Measurements from ENCODE around the gene ST13.
"Not testable (repeated sequence)": the region's sequence is repeated elsewhere in the genome, so short reads cannot be mapped to it uniquely, and the experiment has no call there.

Gene ST13

GRCh38 chr22:40834619-40835018, 21.8 kb downstream of the ST13 start:
- DNase-seq = no peak

GRCh38 chr22:40829131-40829530, 27.3 kb downstream of the ST13 start:
- no peak for DNase-seq

DNA sequence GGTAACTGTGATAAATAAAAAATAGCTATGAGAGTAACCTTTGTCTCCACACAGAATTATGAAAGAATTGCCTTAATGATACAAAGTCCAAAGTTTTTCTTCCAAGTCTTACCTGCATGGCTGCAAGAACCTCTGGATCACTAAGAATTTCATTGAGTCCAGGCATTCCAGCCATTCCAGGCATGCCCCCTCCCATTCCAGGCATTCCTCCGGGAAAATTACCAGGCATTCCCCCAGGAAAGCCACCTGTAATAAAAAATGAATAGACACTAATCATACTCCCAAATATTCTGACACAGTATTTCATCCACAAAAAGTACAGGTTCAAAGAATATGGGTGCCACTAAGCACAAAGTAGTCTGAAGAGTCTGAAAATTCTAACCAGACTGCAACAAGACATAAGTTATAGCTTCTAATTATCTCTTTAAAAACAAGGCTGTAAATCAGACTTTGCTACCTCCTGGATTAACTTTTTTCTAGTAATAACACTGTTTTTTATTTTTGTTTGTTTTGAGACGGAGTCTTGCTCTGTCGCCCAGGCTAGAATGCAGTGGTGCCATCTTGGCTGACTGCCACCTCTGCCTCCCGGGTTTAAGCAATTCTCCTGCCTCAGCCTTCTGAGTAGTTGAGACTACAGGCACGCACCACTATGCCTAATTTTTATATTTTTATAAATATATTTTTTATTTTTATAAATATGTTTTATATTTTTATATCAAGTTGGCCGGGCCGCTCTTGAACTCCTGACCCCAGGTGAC, 29.3 kb downstream of the ST13 start:
- no peak for DNase-seq

DNA sequence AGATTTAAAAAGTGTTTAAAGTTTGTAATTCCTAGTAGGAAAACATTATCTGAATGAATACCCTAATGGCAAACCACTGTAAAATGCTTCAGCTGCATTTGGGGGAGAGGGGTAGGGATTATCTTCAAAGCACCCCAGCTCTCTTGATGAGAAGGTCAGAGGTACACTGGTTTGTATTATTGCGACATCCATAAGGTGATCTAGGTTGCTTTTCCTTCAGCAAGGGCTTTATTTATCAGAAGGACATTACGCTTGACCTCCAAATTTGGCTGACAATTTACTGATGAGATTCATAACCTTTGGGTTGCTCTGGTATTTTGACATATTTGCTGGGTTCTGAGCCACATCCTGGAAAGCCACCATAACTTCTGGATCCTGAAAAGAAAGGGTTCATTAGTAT, 30.1 kb downstream of the ST13 start:
- not testable (repeated sequence) for DNase-seq

DNA sequence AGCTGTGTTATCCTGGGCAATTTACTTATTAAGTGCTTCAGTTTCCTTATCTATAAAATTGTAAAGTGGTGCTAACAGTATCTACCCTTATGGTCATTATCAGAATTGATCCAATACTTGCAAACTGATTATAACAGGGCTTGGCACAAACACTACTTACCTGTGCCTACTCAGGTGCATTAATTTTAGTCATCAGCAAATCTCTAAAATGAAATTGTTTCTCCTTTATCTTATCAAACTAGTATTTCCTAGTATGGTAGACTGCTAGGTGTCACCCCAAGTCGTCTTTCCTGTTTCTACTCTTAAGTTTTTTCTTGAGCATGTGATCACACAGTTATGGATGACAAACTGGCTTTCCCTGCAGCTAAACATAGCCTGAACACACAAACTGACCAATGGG, 33.0 kb downstream of the ST13 start:
- no peak for DNase-seq

- DNase-seq = no peak
These were observed 36.8 kb downstream of the ST13 start for GRCh38 chr22:40819599-40820140.

DNA sequence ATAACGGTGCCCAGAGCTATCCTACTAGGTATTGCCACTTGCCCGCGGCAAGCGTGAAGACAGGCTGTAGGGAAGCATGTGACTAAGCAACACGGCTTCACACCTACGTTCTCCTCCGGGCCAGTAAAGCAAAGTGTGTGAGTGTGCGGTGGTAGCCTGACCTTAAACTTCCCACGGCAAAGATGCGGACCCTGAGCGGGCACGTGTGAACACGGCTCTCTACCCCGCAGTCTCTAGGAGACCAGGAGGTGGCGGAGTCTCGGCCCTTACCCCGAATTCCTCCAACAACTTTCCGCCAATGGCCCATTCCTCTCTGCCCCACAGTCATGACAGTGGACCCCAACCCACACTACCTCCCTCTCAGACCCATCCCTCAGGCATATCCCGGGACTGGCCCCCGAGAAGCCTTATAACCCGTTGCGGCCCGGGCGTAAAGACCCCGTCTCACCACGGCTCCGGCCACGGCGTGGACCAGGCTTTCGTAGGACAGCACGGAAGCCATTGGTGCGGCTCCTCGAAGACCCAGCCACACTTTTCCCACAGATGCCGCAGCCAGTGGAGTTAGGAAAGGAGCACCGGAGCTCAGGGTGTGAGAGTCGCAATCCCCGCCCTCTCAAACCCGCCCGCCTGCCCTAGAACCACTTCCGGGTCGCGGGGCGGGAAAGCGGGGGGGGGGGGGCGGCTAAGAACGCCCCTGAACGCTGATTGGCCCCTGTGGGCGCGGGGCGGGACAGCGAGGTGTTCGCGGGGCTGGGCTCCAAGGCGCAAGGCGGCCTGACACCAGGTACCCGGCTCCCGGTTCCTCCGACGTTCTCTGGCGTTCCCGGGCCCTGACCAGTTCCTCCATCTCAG, 37.5 kb downstream of the ST13 start, which contains the start of gene SLC25A17:
SLC25A17 (minus strand) TSS at position 600 of the 852 bp plus-strand sequence; CDS start at position 502, 98 bp downstream.
- DNase-seq = peak; percentile 86

GRCh38 chr22:40818192-40818746, 38.2 kb downstream of the ST13 start:
- DNase-seq = no peak

DNA sequence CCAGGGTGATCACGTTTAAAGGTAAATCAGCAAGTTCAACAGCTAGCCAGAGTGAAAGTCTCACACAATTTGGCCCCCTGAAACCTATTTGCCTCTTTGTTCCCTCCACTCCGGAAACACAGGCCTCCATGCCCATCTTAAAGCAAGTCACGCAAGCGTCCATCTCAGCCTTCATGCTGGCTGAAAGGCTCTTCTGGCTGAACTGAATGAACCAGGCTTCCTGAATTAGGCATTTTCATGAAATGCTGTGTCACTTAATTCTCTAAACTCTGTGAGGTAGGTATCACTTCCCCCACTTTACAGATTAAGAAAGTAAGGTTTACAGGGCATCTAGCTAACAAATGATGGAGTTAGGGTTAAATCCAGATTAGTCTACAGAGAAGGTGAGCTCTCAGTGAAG, 38.7 kb downstream of the ST13 start:
- no peak for DNase-seq

GRCh38 chr22:40813912-40814315, 42.5 kb downstream of the ST13 start:
- DNase-seq = no peak

DNA sequence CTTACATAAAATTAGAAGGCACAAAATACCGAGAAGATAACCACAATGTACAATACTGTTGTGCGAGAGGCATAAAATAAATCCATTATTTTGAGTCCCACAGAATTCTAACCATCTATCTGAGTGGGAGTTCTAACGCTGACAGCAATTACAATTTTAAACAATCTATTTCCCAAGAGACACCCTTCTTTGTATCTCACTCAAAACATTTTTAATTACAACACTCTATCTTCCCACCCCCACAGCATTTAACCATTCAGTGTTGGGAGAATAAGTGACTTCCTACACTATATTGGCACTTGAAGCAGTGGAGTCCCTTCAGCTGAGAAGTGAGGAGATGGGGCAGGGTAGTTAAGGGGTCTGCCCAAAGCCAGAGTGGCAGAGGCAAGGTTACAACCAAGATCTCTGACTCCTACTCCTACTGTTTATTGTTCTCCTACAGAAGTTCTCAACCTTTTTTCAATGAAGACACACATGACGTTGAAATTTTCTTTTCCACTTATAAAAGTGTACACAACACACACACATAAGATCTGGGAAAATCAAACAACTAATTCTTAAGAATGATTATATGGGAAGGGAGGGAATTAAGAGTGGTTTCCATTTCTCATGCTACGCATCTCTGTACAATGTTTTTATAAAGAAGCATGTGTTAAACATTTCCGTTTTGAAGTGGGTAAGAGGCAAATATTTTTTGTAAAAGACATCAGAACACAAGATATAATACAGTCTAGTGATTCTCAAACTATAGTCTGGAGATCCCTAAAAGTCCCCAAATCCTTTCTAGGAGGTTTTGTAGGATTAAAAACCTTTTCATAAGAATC, 48.2 kb downstream of the ST13 start:
- no peak for DNase-seq

DNA sequence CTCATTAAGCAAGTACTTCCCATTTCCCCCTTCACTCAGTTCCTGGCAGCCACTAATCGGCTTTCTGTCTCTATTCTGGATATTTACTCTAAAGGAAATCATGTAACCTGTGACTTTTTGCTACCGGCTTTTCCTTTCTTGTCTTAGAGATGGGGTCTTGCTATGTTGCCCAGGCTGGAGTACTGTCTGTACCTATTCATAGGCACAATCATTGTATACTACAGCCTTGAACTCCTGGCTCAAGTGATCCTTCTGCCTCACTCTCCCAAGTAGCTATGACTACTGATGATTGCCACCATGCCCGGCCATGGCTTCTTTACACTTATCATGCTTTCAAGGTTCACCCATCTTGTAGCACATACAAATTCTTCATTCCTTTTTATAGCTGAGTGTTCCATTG, 49.7 kb downstream of the ST13 start:
- no peak for DNase-seq

DNA sequence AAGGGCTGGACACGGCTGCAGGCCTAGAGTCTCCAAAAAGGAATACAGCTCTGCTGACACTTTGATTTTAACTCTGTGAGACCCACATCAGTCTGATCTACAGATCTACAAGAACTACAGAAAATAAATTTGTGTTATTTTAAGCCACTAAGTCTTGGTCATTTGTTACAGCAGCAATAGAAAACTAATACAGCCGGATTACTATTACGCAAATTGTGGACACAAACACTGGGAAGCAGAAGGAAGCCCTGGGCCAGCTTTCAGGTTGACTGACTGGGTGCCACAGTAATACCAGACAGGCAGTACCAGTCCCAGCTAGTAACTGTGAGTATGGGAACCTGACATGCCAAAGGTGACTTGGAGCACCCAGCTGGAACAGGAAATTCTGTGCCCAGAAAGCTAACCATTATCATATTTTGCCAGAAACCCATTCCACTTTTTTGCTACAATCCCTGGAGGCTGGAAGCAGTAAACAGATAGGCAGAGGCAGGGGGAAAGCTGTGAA, 50.7 kb downstream of the ST13 start:
- no peak for DNase-seq

DNA sequence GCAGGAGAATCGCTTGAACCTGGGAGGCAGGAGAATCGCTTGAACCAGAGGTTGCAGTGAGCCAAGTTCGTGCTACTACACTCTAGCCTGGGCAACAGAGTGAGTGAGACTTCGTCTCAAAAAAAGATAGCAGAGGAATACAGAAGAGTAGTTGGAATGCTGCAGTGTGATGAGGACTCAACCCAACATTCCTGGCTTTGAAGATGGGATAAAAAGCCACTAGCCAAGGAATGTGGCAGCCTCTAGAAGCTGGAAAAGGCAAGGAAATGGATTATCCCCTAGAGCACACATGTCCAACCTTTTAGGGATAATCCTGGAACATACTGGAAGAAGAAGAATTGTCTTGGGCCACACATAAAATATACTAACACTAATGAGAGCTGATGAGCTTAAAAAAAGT, 51.2 kb downstream of the ST13 start:
- DNase-seq = no peak

- DNase-seq = no peak
These were observed 53.1 kb downstream of the ST13 start for GRCh38 chr22:40803321-40803720.

DNA sequence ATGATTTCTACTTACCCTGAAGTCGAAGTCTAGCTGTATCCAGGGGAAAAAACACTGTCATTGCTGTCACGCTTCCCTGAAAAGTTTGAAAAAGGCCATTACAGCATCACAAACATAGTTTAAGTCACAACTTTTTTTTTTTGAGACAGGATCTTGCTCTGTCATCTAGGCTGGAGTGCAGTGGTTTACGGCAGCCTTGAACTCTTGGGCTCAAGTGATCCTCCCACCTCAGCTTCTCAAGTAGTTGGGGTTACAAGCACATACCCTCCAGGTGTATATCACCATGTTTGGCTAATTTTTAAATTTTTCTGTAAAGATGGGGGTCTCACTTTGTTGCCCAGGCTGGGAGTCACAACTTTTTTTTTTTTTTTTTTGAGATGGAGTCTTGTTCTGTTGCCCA, 57.4 kb downstream of the ST13 start:
- no peak for DNase-seq

GRCh38 chr22:40797427-40797826, 59.0 kb downstream of the ST13 start:
- no peak for DNase-seq

GRCh38 chr22:40792451-40792850, 64.0 kb downstream of the ST13 start:
- no peak for DNase-seq

- DNase-seq = no peak
These were observed 65.2 kb downstream of the ST13 start for GRCh38 chr22:40791241-40791640.

- DNase-seq = no peak
These were observed 67.3 kb downstream of the ST13 start for GRCh38 chr22:40789131-40789530.

GRCh38 chr22:40782521-40782920, 73.9 kb downstream of the ST13 start:
- no peak for DNase-seq

- DNase-seq = not testable (repeated sequence)
These were observed 74.7 kb downstream of the ST13 start for GRCh38 chr22:40781749-40782148.
